Hepatocyte (in vitro differentiated cells): ENCODE measurements around the gene ERO1B. TPM values are rescaled to one million over a fixed set of nuclear protein-coding genes. Genes with fewer than 3 reads are reported as not detected.

Experiments
- DNase-seq: peaks from one replicate; pipeline ENCODE4 v3.0.0-alpha.2; 2016; ENCODE audit warnings: low spot score
- H2AFZ ChIP-seq: fragments of 200-600 bp; sonication (generic); 2 replicates; pipeline ENCODE4 v1.6.0; 2016; ENCODE audit warnings: antibody characterized with exemption, mild to moderate bottlenecking
- H3K27ac ChIP-seq: fragments of 200-600 bp; sonication (generic); 2 replicates; pipeline ENCODE4 v1.5.1; 2016; ENCODE audit warnings: mild to moderate bottlenecking
- H3K27me3 ChIP-seq: fragments of 200-600 bp; sonication (generic); 2 replicates; pipeline ENCODE4 v1.6.1; 2016
- H3K36me3 ChIP-seq: fragments of 200-600 bp; sonication (generic); replicated peaks from 2 replicates; pipeline ENCODE4 v1.5.1; 2016; ENCODE audit warnings: low read depth; ENCODE audit not compliant: insufficient read depth
- H3K4me1 ChIP-seq: fragments of 200-600 bp; sonication (generic); 2 replicates; pipeline ENCODE4 v1.5.1; 2016; ENCODE audit warnings: mild to moderate bottlenecking, moderate library complexity; ENCODE audit not compliant: insufficient read depth
- H3K4me2 ChIP-seq: fragments of 200-600 bp; sonication (generic); 2 replicates; pipeline ENCODE4 v1.6.0; 2016
- H3K4me3 ChIP-seq: fragments of 200-600 bp; sonication (generic); 2 replicates; pipeline ENCODE4 v1.5.1; 2016; ENCODE audit warnings: mild to moderate bottlenecking
- H3K79me2 ChIP-seq: fragments of 200-600 bp; sonication (generic); 2 replicates; pipeline ENCODE4 v1.6.0; 2017; ENCODE audit warnings: mild to moderate bottlenecking
- H3K9me2 ChIP-seq: fragments of 200-600 bp; sonication (generic); replicated peaks from 2 replicates; pipeline ENCODE4 v1.6.0; 2017; ENCODE audit warnings: mild to moderate bottlenecking; ENCODE audit not compliant: insufficient read depth
- H3K9me3 ChIP-seq: fragments of 200-600 bp; sonication (generic); 2 replicates; pipeline ENCODE4 v1.5.1; 2016; ENCODE audit warnings: low read depth, mild to moderate bottlenecking
- H4K20me1 ChIP-seq: fragments of 200-600 bp; sonication (generic); 2 replicates; pipeline ENCODE4 v1.6.0; 2016; ENCODE audit warnings: mild to moderate bottlenecking; ENCODE audit not compliant: insufficient read depth, poor library complexity, severe bottlenecking
- CTCF ChIP-seq: fragments of 200-600 bp; sonication (generic); IDR thresholded peaks from 2 replicates; pipeline ENCODE4 v1.5.1; 2016; ENCODE audit warnings: antibody characterized with exemption, mild to moderate bottlenecking; ENCODE audit not compliant: poor library complexity
- EZH2 ChIP-seq: fragments of 200-600 bp; sonication (generic); IDR thresholded peaks from 2 replicates; pipeline ENCODE4 v1.6.1; 2016; ENCODE audit warnings: antibody characterized with exemption, mild to moderate bottlenecking, borderline replicate concordance
- EZH2phosphoT487 ChIP-seq: fragments of 200-600 bp; sonication (generic); IDR thresholded peaks from one replicate; pipeline ENCODE4 v1.6.1; 2018; ENCODE audit warnings: antibody characterized with exemption, mild to moderate bottlenecking, low read depth, moderate library complexity; ENCODE audit not compliant: unreplicated experiment, severe bottlenecking
- WGBS: methylation state at CpG from one replicate; pipeline ENCODE4 v1.1.6; 2016; ENCODE audit warnings: low lambda C conversion rate; ENCODE audit errors: missing lambda C conversion rate; 5-methylcytosine and 5-hydroxymethylcytosine counted together
- polyA plus RNA-seq: library from polyadenylated mRNA; unstranded; fragments of >200 nt; fragmentation: Nextera tagmentation; extraction: Ambion mirVana; gene quantifications from 2 replicates; pipeline ENCODE4 v1.2.1, GENCODE V29; 2016
- total RNA-seq: library from RNA; depleted of rRNA; stranded (reverse); fragments of >200 nt; gene quantifications from 2 replicates; pipeline ENCODE4 v1.2.3, GENCODE V29; 2014

The ERO1B gene
- total and polyA plus RNA-seq, 2 experiments from 2014 or later, result 3.6 to 5.8 TPM

GRCh38 chr1:236269439-236269838 is 12.3 kb downstream of the ERO1B start:
- Histone ChIP-seq H2AFZ (no peak overlapping the region), H3K4me1 (no peaks in the 10 kb centered on the region), H3K9me3 (no peaks in the 10 kb centered on the region), H3K4me2 (no peak overlapping the region), H3K9me2 (no peaks in the 10 kb centered on the region), H3K36me3 (no peaks in the 10 kb centered on the region), H4K20me1 (no peaks in the 10 kb centered on the region), H3K79me2 (no peaks in the 10 kb centered on the region), H3K27me3 (peaks cover 4% of the 10 kb centered on the region), H3K4me3 (no peak overlapping the region), H3K27ac (no peak overlapping the region)
- no peak for TF ChIP-seq CTCF
- TF ChIP-seq EZH2, result no peak
- TF ChIP-seq EZH2phosphoT487, result no peak
- DNase-seq, result no peak

GRCh38 chr1:236261898-236262297 is 19.9 kb downstream of the ERO1B start:
- Histone ChIP-seq H3K27me3 (no peaks in the 10 kb centered on the region), H3K4me1 (no peaks in the 10 kb centered on the region), H3K36me3 (no peaks in the 10 kb centered on the region), H3K9me3 (no peaks in the 10 kb centered on the region), H3K9me2 (no peaks in the 10 kb centered on the region), H3K4me2 (no peak overlapping the region), H4K20me1 (no peaks in the 10 kb centered on the region), H3K4me3 (no peak overlapping the region), H3K79me2 (no peaks in the 10 kb centered on the region), H3K27ac (no peak overlapping the region), H2AFZ (no peak overlapping the region)
- no peak for TF ChIP-seq EZH2phosphoT487
- TF ChIP-seq EZH2, result no peak
- TF ChIP-seq CTCF, result no peak
- DNase-seq, result no peak

GRCh38 chr1:236261033-236261432 is 20.7 kb downstream of the ERO1B start:
- H3K27me3 ChIP-seq, result no peaks in the 10 kb centered on the region
- no peaks in the 10 kb centered on the region for H4K20me1 ChIP-seq
- TF ChIP-seq EZH2 (no peak), CTCF (no peak), EZH2phosphoT487 (no peak)
- no peak for DNase-seq
- 100% methylated on average over 1 of the region's 1 CpG for WGBS
- no peaks in the 10 kb centered on the region for H3K4me1 ChIP-seq
- H3K4me2 ChIP-seq, result no peak overlapping the region
- H3K79me2 ChIP-seq, result no peaks in the 10 kb centered on the region
- no peak overlapping the region for H3K27ac ChIP-seq
- no peaks in the 10 kb centered on the region for H3K9me2 ChIP-seq
- no peak overlapping the region for H3K4me3 ChIP-seq
- no peaks in the 10 kb centered on the region for H3K9me3 ChIP-seq
- no peaks in the 10 kb centered on the region for H3K36me3 ChIP-seq
- H2AFZ ChIP-seq, result no peak overlapping the region

- H3K4me1 ChIP-seq, result no peaks in the 10 kb centered on the region
- no peaks in the 10 kb centered on the region for H3K36me3 ChIP-seq
- WGBS, result 86% methylated on average over 1 of the region's 1 CpG
- no peak overlapping the region for H3K4me2 ChIP-seq
- H3K9me2 ChIP-seq, result no peaks in the 10 kb centered on the region
- no peaks in the 10 kb centered on the region for H3K79me2 ChIP-seq
- H3K9me3 ChIP-seq, result no peaks in the 10 kb centered on the region
- H3K4me3 ChIP-seq, result no peak overlapping the region
- no peaks in the 10 kb centered on the region for H3K27me3 ChIP-seq
- no peak overlapping the region for H2AFZ ChIP-seq
- no peaks in the 10 kb centered on the region for H4K20me1 ChIP-seq
- no peak overlapping the region for H3K27ac ChIP-seq
- TF ChIP-seq CTCF, result no peak
- no peak for TF ChIP-seq EZH2
- no peak for TF ChIP-seq EZH2phosphoT487
- DNase-seq, result no peak
Observed at GRCh38 chr1:236259043-236259442, 22.7 kb downstream of the ERO1B start.
